ENCODE measurements around the gene ZNF414. TPM values are rescaled to one million over a fixed set of nuclear protein-coding genes. Genes with fewer than 3 reads are reported as not detected.

Gene ZNF414
- total RNA-seq, 2 experiments from 2014 or later: 19.7 to 24.6 TPM

Other genes starting within 250 kb of the ZNF414 start
- 10 to 100 TPM; 44.9 to 45.4 TPM for gene CD320, start 205.8 kb downstream of the ZNF414 start, total RNA-seq
- 10 to 100 TPM; 84.2 to 85.1 TPM for gene NDUFA7, start 192.8 kb downstream of the ZNF414 start, total RNA-seq
- 1,000 to 10,000 TPM; 2,068 to 2,091 TPM for gene RPS28, start 192.7 kb downstream of the ZNF414 start, total RNA-seq
- 1 to 10 TPM; 2.3 to 2.9 TPM for gene KANK3, start 170.9 kb downstream of the ZNF414 start, total RNA-seq
- gene ANGPTL4, start 150.0 kb downstream of the ZNF414 start, total RNA-seq: 1 to 10 TPM; 1.7 to 2.9 TPM
- 10 to 100 TPM; 74.2 to 74.9 TPM for gene RAB11B, start 123.8 kb downstream of the ZNF414 start, total RNA-seq
- 10 to 100 TPM; 14.5 to 16.0 TPM for gene MARCHF2, start 100.9 kb downstream of the ZNF414 start, total RNA-seq
- 100 to 1,000 TPM; 237 to 238 TPM for gene HNRNPM, start 69.2 kb downstream of the ZNF414 start, total RNA-seq
- under 1 TPM; 0.73 to 1.00 TPM for gene PRAM1, start 11.5 kb downstream of the ZNF414 start, total RNA-seq
- 10 to 100 TPM; 48.7 to 50.1 TPM for gene MYO1F, start 63.3 kb upstream of the ZNF414 start, total RNA-seq
- 1 to 10 TPM; 3.4 to 3.9 TPM for gene ADAMTS10, start 96.5 kb upstream of the ZNF414 start, total RNA-seq
- gene NFILZ, start 116.5 kb upstream of the ZNF414 start, total RNA-seq: not detected
- not detected for gene ACTL9, start 184.6 kb upstream of the ZNF414 start, total RNA-seq
- gene OR2Z1, start 207.5 kb upstream of the ZNF414 start, total RNA-seq: not detected

Data from activated CD4-positive, alpha-beta memory T cell treated with anti-CD3 and anti-CD28 coated beads for 36 hours (primary cell).